Thyroid gland (tissue), 4 donors: ENCODE data around the gene OSGIN1. TPM values are rescaled to one million over a fixed set of nuclear protein-coding genes. Genes with fewer than 3 reads are reported as not detected.

Experiments
- DNase-seq, 2 donors: peaks; one replicate each; pipeline ENCODE4 v3.0.0-alpha.2; 2019
- H3K27ac ChIP-seq, 3 donors: fragments of 200-600 bp; sonication (generic); 1 replicate in 2 of 3; 2 replicates in 1 of 3; pipeline ENCODE4 v1.5.1; 2016 to 2019; ENCODE audit warnings: mild to moderate bottlenecking in 1 of 3, moderate library complexity in 1 of 3
- H3K27me3 ChIP-seq: fragments of 200-600 bp; sonication (generic); one replicate; pipeline ENCODE4 v1.5.1; 2019
- H3K36me3 ChIP-seq, 2 donors: fragments of 200-600 bp; sonication (generic); one replicate each; pipeline ENCODE4 v1.5.1; 2016 to 2019
- H3K4me1 ChIP-seq, 2 donors: fragments of 200-600 bp; sonication (generic); one replicate each; pipeline ENCODE4 v1.5.1; 2017 to 2019
- H3K4me3 ChIP-seq, 3 donors: fragments of 200-600 bp; sonication (generic); replicated peaks in 1 of 3; 1 replicate in 2 of 3; 2 replicates in 1 of 3; pipeline ENCODE4 v1.5.1; 2016; ENCODE audit warnings: mild to moderate bottlenecking in 1 of 3
- H3K9me3 ChIP-seq: fragments of 200-600 bp; sonication (generic); one replicate; pipeline ENCODE4 v1.5.1; 2017
- POLR2A ChIP-seq, 2 donors: fragments of 450-650 bp; IDR thresholded peaks; one replicate each; pipeline ENCODE4 v1.6.1; 2017; ENCODE audit warnings: antibody characterized with exemption in 2 of 2, mild to moderate bottlenecking in 2 of 2, moderate library complexity in 1 of 2
- WGBS, 2 donors: methylation state at CpG; one replicate each; pipeline ENCODE4 v1.1.5; 2017; 5-methylcytosine and 5-hydroxymethylcytosine counted together
- intact Hi-C: fragments of 100-400 bp; cut with DNase I; formaldehyde crosslinking; loops from one replicate; pipeline ENCODE4 v1.15.1; 2023
- total RNA-seq, 4 donors: library from RNA; depleted of rRNA; stranded (reverse); fragments of >200 nt; gene quantifications; one replicate each; pipeline ENCODE4 v1.2.3, GENCODE V29; 2016
- TF ChIP-seq, protein P1 (sequence below), 6 experiments: fragments of 200-600 bp in 3 of 6; fragments of 450-650 bp in 3 of 6; sonication (generic) in 3 of 6; IDR thresholded peaks; one replicate each; pipeline ENCODE4 v1.5.1; 2016 to 2019; ENCODE audit warnings: antibody characterized with exemption in 6 of 6, mild to moderate bottlenecking in 2 of 6, inconsistent platforms in 1 of 6, moderate library complexity in 1 of 6

The OSGIN1 gene
- total RNA-seq, 4 donors from 2014 or later, result 14.5 to 53.5 (median 31.9) TPM

DNA sequence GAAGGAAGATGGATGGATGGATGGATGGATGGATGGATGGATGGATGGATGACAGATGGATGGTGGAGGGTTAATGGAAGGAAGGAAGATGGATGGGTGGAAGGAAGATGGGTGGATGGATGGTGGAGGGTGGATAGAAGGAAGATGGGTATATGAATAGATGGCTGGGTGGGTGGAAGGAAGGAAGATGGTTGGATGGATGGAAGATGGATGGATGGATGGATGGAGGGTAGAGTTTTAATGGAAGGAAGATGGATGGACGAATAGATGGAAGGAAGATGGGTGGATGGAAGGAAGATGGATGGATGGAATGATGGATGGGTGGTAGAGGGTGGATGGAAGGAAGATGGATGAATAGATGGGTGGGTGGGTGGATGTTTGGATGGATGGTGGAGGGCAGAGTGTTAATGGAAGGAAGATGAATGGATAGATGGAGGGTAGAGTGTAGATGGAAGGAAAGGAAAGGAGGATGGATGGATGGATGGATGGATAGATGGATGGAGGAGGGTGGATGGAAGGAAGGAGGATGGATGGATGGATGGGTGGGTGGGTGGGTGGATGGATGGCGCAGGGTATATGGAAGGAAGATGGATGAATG lies 32.0 kb upstream of the OSGIN1 start:
- Histone ChIP-seq H3K27ac (no peak overlapping the region), H3K4me1 (no peaks in the 10 kb centered on the region), H3K36me3 (peaks cover 19 to 33% of the 10 kb centered on the region in 2 donors), H3K9me3 (no peaks in the 10 kb centered on the region), H3K27me3 (no peaks in the 10 kb centered on the region), H3K4me3 (no peak overlapping the region)
- TF ChIP-seq, protein P1, sequence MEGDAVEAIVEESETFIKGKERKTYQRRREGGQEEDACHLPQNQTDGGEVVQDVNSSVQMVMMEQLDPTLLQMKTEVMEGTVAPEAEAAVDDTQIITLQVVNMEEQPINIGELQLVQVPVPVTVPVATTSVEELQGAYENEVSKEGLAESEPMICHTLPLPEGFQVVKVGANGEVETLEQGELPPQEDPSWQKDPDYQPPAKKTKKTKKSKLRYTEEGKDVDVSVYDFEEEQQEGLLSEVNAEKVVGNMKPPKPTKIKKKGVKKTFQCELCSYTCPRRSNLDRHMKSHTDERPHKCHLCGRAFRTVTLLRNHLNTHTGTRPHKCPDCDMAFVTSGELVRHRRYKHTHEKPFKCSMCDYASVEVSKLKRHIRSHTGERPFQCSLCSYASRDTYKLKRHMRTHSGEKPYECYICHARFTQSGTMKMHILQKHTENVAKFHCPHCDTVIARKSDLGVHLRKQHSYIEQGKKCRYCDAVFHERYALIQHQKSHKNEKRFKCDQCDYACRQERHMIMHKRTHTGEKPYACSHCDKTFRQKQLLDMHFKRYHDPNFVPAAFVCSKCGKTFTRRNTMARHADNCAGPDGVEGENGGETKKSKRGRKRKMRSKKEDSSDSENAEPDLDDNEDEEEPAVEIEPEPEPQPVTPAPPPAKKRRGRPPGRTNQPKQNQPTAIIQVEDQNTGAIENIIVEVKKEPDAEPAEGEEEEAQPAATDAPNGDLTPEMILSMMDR (IDR thresholded peaks at IDR 0.05), result no peak
- TF ChIP-seq POLR2A (IDR thresholded peaks at IDR 0.05), result no peak
- no peak for DNase-seq
- intact Hi-C loops, result no loop called here
- WGBS, 2 donors, result 93 to 94% methylated on average over 2 of the region's 2 CpGs

DNA sequence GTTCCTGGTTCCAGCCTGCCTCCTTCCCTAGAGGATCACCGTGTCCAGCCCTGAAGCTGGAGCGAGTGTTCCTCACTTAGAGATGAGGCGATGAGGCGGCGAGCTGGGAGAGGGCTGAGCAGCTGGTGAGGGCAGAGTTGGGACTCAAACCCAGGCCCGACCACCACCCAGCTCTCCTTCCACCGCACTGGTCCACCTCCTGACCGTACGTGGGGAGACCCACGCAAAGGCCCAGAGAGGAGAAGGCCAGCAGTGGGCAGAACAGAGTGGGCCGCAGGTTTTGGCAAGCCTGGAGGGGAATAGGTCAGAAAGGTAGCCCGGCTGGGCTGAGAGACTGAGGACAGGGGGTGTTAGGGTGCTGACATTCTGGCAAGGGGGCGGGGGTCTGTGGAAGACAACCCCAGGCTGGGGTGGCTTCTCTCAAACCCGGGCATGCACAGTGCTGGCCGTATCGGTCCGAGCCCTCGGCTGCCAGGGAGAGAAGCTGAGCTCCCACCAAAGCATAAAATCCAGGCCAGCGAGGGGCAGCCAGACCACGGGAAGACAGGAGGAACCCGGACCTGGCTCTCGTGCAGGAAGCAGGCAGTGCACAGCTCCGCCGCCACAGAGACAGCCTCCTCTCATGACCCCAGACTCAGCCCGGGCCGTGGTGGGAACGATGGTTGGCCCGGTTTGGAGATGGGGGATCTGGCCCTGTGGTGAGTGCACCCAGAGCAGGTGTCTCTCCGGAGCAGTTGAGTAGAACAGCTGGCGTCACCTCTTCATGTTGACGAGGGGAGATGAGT lies 29.3 kb upstream of the OSGIN1 start:
- Histone ChIP-seq H3K27me3 (no peaks in the 10 kb centered on the region), H3K27ac (no peak overlapping the region), H3K9me3 (no peaks in the 10 kb centered on the region), H3K36me3 (peaks cover 7 to 14% of the 10 kb centered on the region in 2 donors), H3K4me3 (no peak overlapping the region), H3K4me1 (no peaks in the 10 kb centered on the region)
- no peak for TF ChIP-seq POLR2A (IDR thresholded peaks at IDR 0.05)
- TF ChIP-seq, protein P1 (IDR thresholded peaks at IDR 0.05), result no peak
- WGBS, 2 donors, result 91 to 92% methylated on average over 12 to 25 of the region's 31 CpGs
- intact Hi-C loops, result no loop called here
- DNase-seq, result no peak

DNA sequence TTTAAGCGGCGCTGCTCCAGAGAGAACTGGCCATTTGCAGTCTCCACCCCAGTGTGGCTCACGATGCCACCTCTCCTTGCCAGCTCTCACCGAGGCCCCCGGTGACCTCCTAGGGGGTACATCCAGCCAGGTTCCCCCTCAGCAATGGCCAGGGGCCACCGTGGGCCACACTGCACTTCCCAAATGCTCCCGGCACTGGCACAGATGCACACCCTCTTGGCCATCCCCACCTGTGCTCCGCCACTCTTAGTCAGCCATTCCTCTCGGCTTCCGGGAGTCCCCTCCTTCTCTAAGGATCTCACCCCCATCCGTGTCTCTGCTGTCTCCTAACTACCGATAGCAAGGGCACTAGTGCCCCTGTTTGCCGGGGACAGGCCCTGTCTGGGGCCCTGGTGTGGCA lies 28.4 kb upstream of the OSGIN1 start:
- no peaks in the 10 kb centered on the region for H3K4me1 ChIP-seq
- DNase-seq, result no peak
- no peaks in the 10 kb centered on the region for H3K9me3 ChIP-seq
- intact Hi-C loops, result no loop called here
- no peaks in the 10 kb centered on the region for H3K27me3 ChIP-seq
- 88 to 92% methylated on average over 11 to 13 of the region's 13 CpGs for WGBS, 2 donors
- TF ChIP-seq POLR2A (IDR thresholded peaks at IDR 0.05), result no peak
- H3K27ac ChIP-seq, result no peak overlapping the region
- H3K4me3 ChIP-seq, result no peak overlapping the region
- peaks cover 0 to 5% of the 10 kb centered on the region in 2 donors for H3K36me3 ChIP-seq

- 91% methylated on average over 12 of the region's 12 CpGs for WGBS, 2 donors
- Histone ChIP-seq H3K27ac (no peak overlapping the region), H3K36me3 (no peaks in the 10 kb centered on the region), H3K9me3 (no peaks in the 10 kb centered on the region), H3K4me1 (no peaks in the 10 kb centered on the region), H3K4me3 (no peak overlapping the region), H3K27me3 (no peaks in the 10 kb centered on the region)
- intact Hi-C loops, result no loop called here
- no peak for DNase-seq
- no peak for TF ChIP-seq POLR2A (IDR thresholded peaks at IDR 0.05)
Measured at GRCh38 chr16:83925095-83925905, 27.7 kb upstream of the OSGIN1 start.

GRCh38 chr16:83925957-83926725 lies 26.9 kb upstream of the OSGIN1 start:
- no peaks in the 10 kb centered on the region for H3K9me3 ChIP-seq
- peak overlapping the region in 2 of 3 donors; percentile 57 to 61 for H3K27ac ChIP-seq
- no peak overlapping the region for H3K4me3 ChIP-seq
- H3K4me1 ChIP-seq, result no peaks in the 10 kb centered on the region
- DNase-seq, result no peak
- intact Hi-C loops, result no loop called here
- no peaks in the 10 kb centered on the region for H3K27me3 ChIP-seq
- TF ChIP-seq, protein P1 (IDR thresholded peaks at IDR 0.05), result no peak
- TF ChIP-seq POLR2A (IDR thresholded peaks at IDR 0.05), result no peak
- H3K36me3 ChIP-seq, result no peaks in the 10 kb centered on the region
- WGBS, 2 donors, result 55 to 57% methylated on average over 19 to 22 of the region's 27 CpGs
